H1 (cell line): ENCODE measurements around the gene ANKRD6. TPM values are rescaled to one million over a fixed set of nuclear protein-coding genes. Genes with fewer than 3 reads are reported as not detected.

Experiments used
- CTCF ChIA-PET: fragments of 300-600 bp; sonication (Branson Sonifier 250); formaldehyde crosslinking; loops from one replicate; lab custom pipeline; 2021; ENCODE audit not compliant: partially characterized antibody; lab: Charles Lee
- POLR2A ChIA-PET: fragments of 300-600 bp; sonication (Branson Sonifier 250); formaldehyde crosslinking; loops from one replicate; lab custom pipeline; 2021; ENCODE audit warnings: inconsistent platforms; ENCODE audit not compliant: partially characterized antibody; lab: Charles Lee
- DNase-seq, 2 experiments: peaks; one replicate each; pipeline versions ENCODE4 v3.0.0 to v3.0.0-alpha.2; 2010 to 2022; ENCODE audit warnings: low spot score in 2 of 2, low read depth in 1 of 2, mixed read lengths in 1 of 2
- FAIRE-seq: peaks from 2 replicates; lab custom pipeline; 2011; peaks lifted over from hg19 to GRCh38; lab: Jason Lieb, UNC
- H2AFZ ChIP-seq: 2 replicates; pipeline ENCODE4 v1.8.1; 2012; ENCODE audit warnings: low read length, inconsistent platforms
- H2AK5ac ChIP-seq: 2 replicates; pipeline ENCODE4 v1.6.1; 2013; ENCODE audit warnings: low read depth, low read length
- H2BK120ac ChIP-seq: replicated peaks from 2 replicates; pipeline ENCODE3; 2013; ENCODE audit warnings: low read depth, low read length, inconsistent platforms
- H2BK12ac ChIP-seq: 2 replicates; pipeline ENCODE4 v1.6.1; 2013; ENCODE audit warnings: low read depth, low read length
- H2BK15ac ChIP-seq: 2 replicates; pipeline ENCODE4 v1.6.1; 2013; ENCODE audit warnings: low read length
- H2BK20ac ChIP-seq: 2 replicates; pipeline ENCODE4 v1.6.1; 2013; ENCODE audit warnings: low read length
- H2BK5ac ChIP-seq: 2 replicates; pipeline ENCODE4 v1.6.1; 2013; ENCODE audit warnings: low read depth, low read length
- H3K14ac ChIP-seq: 2 replicates; pipeline ENCODE4 v1.6.1; 2013; ENCODE audit warnings: inconsistent platforms; ENCODE audit not compliant: insufficient read length
- H3K18ac ChIP-seq: 2 replicates; pipeline ENCODE4 v1.6.1; 2013; ENCODE audit warnings: low read length; ENCODE audit errors: extremely low read depth
- H3K23ac ChIP-seq: 2 replicates; pipeline ENCODE4 v1.6.1; 2013; ENCODE audit warnings: inconsistent platforms; ENCODE audit not compliant: insufficient read length
- H3K23me2 ChIP-seq: 2 replicates; pipeline ENCODE4 v1.6.1; 2013; ENCODE audit warnings: low read depth, low read length
- H3K27ac ChIP-seq: 2 replicates; pipeline ENCODE4 v1.6.1; 2011; ENCODE audit warnings: low read depth, low read length, inconsistent platforms
- H3K27me3 ChIP-seq, 4 experiments: replicated peaks in 1 of 4; 1 replicate in 1 of 4; 2 replicates in 3 of 4; pipeline versions ENCODE4 v1.6.1 to v1.8.1; 2011 to 2013; ENCODE audit warnings: low read length in 3 of 4, mild to moderate bottlenecking in 3 of 4, inconsistent platforms in 2 of 4, mixed read lengths in 2 of 4, moderate library complexity in 1 of 4; ENCODE audit not compliant: control insufficient read depth in 3 of 4, insufficient read depth in 3 of 4; ENCODE audit errors: extremely low read depth in 1 of 4
- H3K36me3 ChIP-seq, 4 experiments: 2 replicates each; pipeline versions ENCODE4 v1.6.1 to v1.8.1; 2011 to 2013; ENCODE audit warnings: mild to moderate bottlenecking in 4 of 4, low read length in 3 of 4, moderate library complexity in 2 of 4, control low read depth in 1 of 4, inconsistent platforms in 1 of 4; ENCODE audit not compliant: insufficient read depth in 4 of 4, control insufficient read depth in 2 of 4
- H3K4ac ChIP-seq: replicated peaks from 2 replicates; pipeline ENCODE3; 2013; ENCODE audit warnings: low read length, low read depth, mixed read lengths, inconsistent platforms; ENCODE audit not compliant: insufficient read length
- H3K4me1 ChIP-seq, 4 experiments: replicated peaks in 1 of 4; 1 replicate in 1 of 4; 2 replicates in 3 of 4; pipeline versions ENCODE4 v1.6.1 to v1.8.1; 2011 to 2013; ENCODE audit warnings: low read length in 3 of 4, inconsistent platforms in 2 of 4, mixed read lengths in 1 of 4; ENCODE audit not compliant: insufficient read depth in 4 of 4, control insufficient read depth in 3 of 4
- H3K4me2 ChIP-seq, 2 experiments: 2 replicates each; pipeline versions ENCODE4 v1.6.1 to v1.8.1; 2011 to 2013; ENCODE audit warnings: low read depth in 2 of 2, low read length in 2 of 2, control low read depth in 1 of 2, inconsistent platforms in 1 of 2, mild to moderate bottlenecking in 1 of 2; ENCODE audit not compliant: insufficient read depth in 1 of 2
- H3K4me3 ChIP-seq, 4 experiments: fragments of 200-600, 300-600 bp in 1 of 4; sonication (generic), shearing (Covaris generic), sonication (Bioruptor Twin) in 1 of 4; 2 replicates each; pipeline versions ENCODE4 v1.5.1 to v1.8.1; 2011 to 2016; ENCODE audit warnings: low read length in 4 of 4, low read depth in 3 of 4, control low read depth in 2 of 4, inconsistent platforms in 2 of 4, mild to moderate bottlenecking in 2 of 4, mixed read lengths in 1 of 4, moderate library complexity in 1 of 4; ENCODE audit not compliant: insufficient read depth in 2 of 4; ENCODE audit errors: extremely low read depth in 1 of 4
- H3K56ac ChIP-seq: replicated peaks from 2 replicates; pipeline ENCODE3; 2013; ENCODE audit warnings: low read depth, mild to moderate bottlenecking, mixed read lengths, low read length, inconsistent platforms; ENCODE audit not compliant: insufficient read length
- H3K79me1 ChIP-seq: 2 replicates; pipeline ENCODE4 v1.6.1; 2013; ENCODE audit warnings: low read depth, low read length, control low read depth
- H3K79me2 ChIP-seq, 2 experiments: 2 replicates each; pipeline versions ENCODE4 v1.6.1 to v1.8.1; 2012 to 2013; ENCODE audit warnings: low read length in 2 of 2, mild to moderate bottlenecking in 2 of 2, inconsistent platforms in 1 of 2; ENCODE audit not compliant: insufficient read depth in 2 of 2, control insufficient read depth in 1 of 2
- H3K9ac ChIP-seq, 4 experiments: replicated peaks in 1 of 4; 1 replicate in 1 of 4; 2 replicates in 3 of 4; pipeline versions ENCODE4 v1.6.1 to v1.8.1; 2011 to 2013; ENCODE audit warnings: low read depth in 3 of 4, low read length in 3 of 4, control low read depth in 2 of 4, mild to moderate bottlenecking in 2 of 4, moderate library complexity in 2 of 4, inconsistent platforms in 1 of 4; ENCODE audit errors: extremely low read depth in 1 of 4
- H3K9me3 ChIP-seq, 2 experiments: 2 replicates each; pipeline versions ENCODE4 v1.6.1 to v1.8.1; 2012 to 2013; ENCODE audit warnings: mild to moderate bottlenecking in 2 of 2, moderate library complexity in 2 of 2, control low read depth in 1 of 2, inconsistent platforms in 1 of 2, low read depth in 1 of 2, low read length in 1 of 2, mixed read lengths in 1 of 2; ENCODE audit not compliant: insufficient read depth in 2 of 2
- H4K20me1 ChIP-seq, 2 experiments: replicated peaks in 1 of 2; 2 replicates each; pipeline versions ENCODE3 to v1.8.1; 2011 to 2013; ENCODE audit warnings: inconsistent platforms in 2 of 2, low read length in 2 of 2, mild to moderate bottlenecking in 1 of 2; ENCODE audit not compliant: insufficient read depth in 2 of 2, control insufficient read depth in 1 of 2
- H4K5ac ChIP-seq: 2 replicates; pipeline ENCODE4 v1.6.1; 2013; ENCODE audit warnings: low read length, low read depth, mixed read lengths, inconsistent platforms; ENCODE audit not compliant: insufficient read length
- H4K8ac ChIP-seq: 2 replicates; pipeline ENCODE4 v1.8.0; 2013; ENCODE audit warnings: mild to moderate bottlenecking, moderate library complexity, low read length, inconsistent platforms; ENCODE audit not compliant: insufficient read depth; ENCODE audit errors: extremely low read depth
- H4K91ac ChIP-seq: replicated peaks from 2 replicates; pipeline ENCODE3; 2013; ENCODE audit warnings: low read length, mixed read lengths, inconsistent platforms; ENCODE audit not compliant: insufficient read length
- BCL11A ChIP-seq, 2 experiments: IDR thresholded peaks; one replicate each; pipeline ENCODE4 v1.6.1; 2011; ENCODE audit warnings: low read depth in 2 of 2, low read length in 2 of 2, mild to moderate bottlenecking in 2 of 2
- CBX5 ChIP-seq: fragments of 300-800, 300-1000 bp; sonication (generic); IDR thresholded peaks from 2 replicates; pipeline ENCODE4 v1.7.1; 2016; ENCODE audit warnings: antibody characterized with exemption, low read length, low read depth
- CREB1 ChIP-seq: IDR thresholded peaks from 2 replicates; pipeline ENCODE4 v1.6.1; 2012; ENCODE audit warnings: inconsistent platforms
- GTF2F1 ChIP-seq: IDR thresholded peaks from 2 replicates; pipeline ENCODE4 v1.6.1; 2012; ENCODE audit warnings: low read depth, low read length, improper control_type of control experiment, borderline replicate concordance
- HDAC6 ChIP-seq: IDR thresholded peaks from one replicate; pipeline ENCODE4 v1.7.1; 2012; ENCODE audit warnings: low read depth, mild to moderate bottlenecking, inconsistent platforms, low read length, moderate library complexity
- JUN ChIP-seq: IDR thresholded peaks from 2 replicates; pipeline ENCODE4 v1.6.1; 2011; ENCODE audit warnings: low read depth, mild to moderate bottlenecking, improper control_type of control experiment, low read length
- JUND ChIP-seq: IDR thresholded peaks from 2 replicates; pipeline ENCODE4 v1.6.1; 2011; ENCODE audit warnings: mild to moderate bottlenecking, improper control_type of control experiment, low read length
- KDM1A ChIP-seq: fragments of 200-600, 300-600 bp; sonication (generic); IDR thresholded peaks from 2 replicates; pipeline ENCODE4 v1.7.1; 2016; ENCODE audit warnings: mild to moderate bottlenecking, low read length, borderline replicate concordance
- POLR2AphosphoS5 ChIP-seq: IDR thresholded peaks from 2 replicates; pipeline ENCODE4 v1.6.1; 2011; ENCODE audit warnings: low read depth, low read length
- RNF2 ChIP-seq: fragments of 200-900, 300-1000 bp; sonication (generic); IDR thresholded peaks from 2 replicates; pipeline ENCODE4 v1.7.1; 2016; ENCODE audit warnings: borderline replicate concordance, low read depth, mild to moderate bottlenecking, antibody characterized with exemption, low read length; ENCODE audit not compliant: poor library complexity, severe bottlenecking; ENCODE audit errors: missing control alignments
- SAP30 ChIP-seq: fragments of 300-600 bp; sonication (generic); IDR thresholded peaks from 2 replicates; pipeline ENCODE4 v1.7.1; 2012; ENCODE audit warnings: low read length, moderate library complexity, mild to moderate bottlenecking, inconsistent platforms; ENCODE audit not compliant: insufficient read depth, insufficient replicate concordance
- SIN3A ChIP-seq, 2 experiments: IDR thresholded peaks in 1 of 2; conservative IDR thresholded peaks in 1 of 2; 2 replicates each; pipeline ENCODE4 v1.6.1; 2011 to 2012; ENCODE audit warnings: low read length in 2 of 2, improper control_type of control experiment in 1 of 2, low read depth in 1 of 2, mild to moderate bottlenecking in 1 of 2
- SUZ12 ChIP-seq: fragments of 200-600 bp; sonication (generic); IDR thresholded peaks from 2 replicates; pipeline ENCODE4 v1.6.1; 2012; ENCODE audit warnings: mild to moderate bottlenecking, inconsistent platforms, low read length, moderate library complexity, mixed read lengths
- YY1 ChIP-seq: IDR thresholded peaks from 2 replicates; pipeline ENCODE4 v1.6.1; 2011; ENCODE audit warnings: low read depth, mild to moderate bottlenecking, low read length
- WGBS, 2 experiments: shearing (Covaris generic) in 1 of 2; methylation state at CpG; one replicate each; pipeline versions ENCODE4 v1.1.6 to v1.1.7; 2013 to 2015; ENCODE audit warnings: low lambda C conversion rate in 2 of 2, mixed read lengths in 2 of 2, inconsistent platforms in 1 of 2, low coverage in 1 of 2, missing lambda C conversion rate in 1 of 2; ENCODE audit not compliant: insufficient replicate concordance in 2 of 2, insufficient coverage in 1 of 2, insufficient read length in 1 of 2; ENCODE audit errors: extremely low coverage in 1 of 2, missing lambda C conversion rate in 1 of 2; 5-methylcytosine and 5-hydroxymethylcytosine counted together
- polyA plus RNA-seq, 7 experiments: library from polyadenylated mRNA; depleted of rRNA in 3 of 7; stranded (reverse) in 5 of 7; unstranded in 2 of 7; fragments of >200 nt in 5 of 7; fragments of 200-250 nt in 2 of 7; gene quantifications; 1 replicate in 5 of 7; 2 replicates in 1 of 7; 4 replicates in 1 of 7; pipeline versions ENCODE4 v1.2.1 to v1.2.3, GENCODE V29; 2011 to 2013; ENCODE audit warnings: missing spikeins in 2 of 7, mixed read lengths in 2 of 7
- total RNA-seq: library from RNA; stranded (reverse); fragmentation: NEBNext Ultra II Directional; extraction: Animal tissue kit (Norgen Biotek cat#: 25700); gene quantifications from 2 replicates; pipeline ENCODE4 v1.2.1, GENCODE V29; 2021

The ANKRD6 gene
- total and polyA plus RNA-seq, 2 of the 8 experiments (the other 6 are each of a cell fraction or from before 2014, with no cell fraction given): 5.9 to 12.8 TPM

GRCh38 chr6:89400050-89400449, 32.9 kb upstream of the ANKRD6 start:
- Histone ChIP-seq H3K4me2 (no peak overlapping the region), H4K20me1 (no peaks in the 10 kb centered on the region), H3K23ac (no peak overlapping the region), H3K9ac (no peak overlapping the region), H3K79me1 (peaks cover 5% of the 10 kb centered on the region; the same call in 1 of the 2 replicates), H3K18ac (no peak overlapping the region), H4K91ac (no peak overlapping the region), H3K79me2 (peaks cover 0 to 26% of the 10 kb centered on the region in 2 experiments; a peak in 2 of 4 replicates), H3K4me3 (no peak overlapping the region), H3K56ac (no peak overlapping the region), H3K23me2 (no peaks in the 10 kb centered on the region), H2BK120ac (no peak overlapping the region), H2BK20ac (no peak overlapping the region), H2BK5ac (no peak overlapping the region), H2AFZ (no peak overlapping the region), H4K8ac (no peak overlapping the region), H3K4me1 (peaks cover 0 to 7% (median 0%) of the 10 kb centered on the region in 4 experiments; a peak in 1 of 7 replicates), H3K27me3 (no peaks in the 10 kb centered on the region), H3K36me3 (no peaks in the 10 kb centered on the region), H2BK15ac (no peak overlapping the region), H3K14ac (no peak overlapping the region), H4K5ac (no peak overlapping the region), H3K9me3 (no peaks in the 10 kb centered on the region), H2BK12ac (no peak overlapping the region), H2AK5ac (no peak overlapping the region), H3K27ac (no peak overlapping the region), H3K4ac (no peak overlapping the region)
- CTCF ChIA-PET: interaction anchor here (1.5 to 3.0 kb wide), 3 partner anchors 8 to 28 kb away, joined by 3 to 11 read pairs (median 6); no protein-coding TSS in a partner anchor
- FAIRE-seq (no peak), DNase-seq (no peak)
- POLR2A ChIA-PET: interaction anchor here (0.6 to 1.4 kb wide), 3 partner anchors 8 to 210 kb away, joined by 3 read pairs; no protein-coding TSS in a partner anchor
- WGBS, 2 experiments: 89% methylated on average over 3 of the region's 3 CpGs; no CpG with 5 or more reads in 1 of the 2 experiments
- no peak for TF ChIP-seq SUZ12
- no peak for TF ChIP-seq SIN3A (conservative IDR thresholded peaks at IDR 0.05 in 1 of 2, IDR thresholded peaks at IDR 0.05 in 1 of 2; ENCODE audit: low read depth in 1 of 2, low read length in 2 of 2)
- no peak for TF ChIP-seq CREB1
- TF ChIP-seq HDAC6: no peak
- no peak for TF ChIP-seq JUN
- no peak for TF ChIP-seq YY1
- TF ChIP-seq KDM1A: no peak
- no peak for TF ChIP-seq JUND
- no peak for TF ChIP-seq GTF2F1
- no peak for TF ChIP-seq RNF2
- no peak for TF ChIP-seq POLR2AphosphoS5
- TF ChIP-seq BCL11A (IDR thresholded peaks at IDR 0.05; ENCODE audit: low read depth in 2 of 2, low read length in 2 of 2): no peak
- no peak for TF ChIP-seq SAP30
- TF ChIP-seq CBX5: no peak
